Measurements from ENCODE around the gene MUSTN1. TPM values are rescaled to one million over a fixed set of nuclear protein-coding genes. Genes with fewer than 3 reads are reported as not detected.

The MUSTN1 gene
- total and polyA plus RNA-seq, 2 of the 13 experiments (the other 11 are each of a cell fraction or from before 2014, with no cell fraction given) = 0.84 to 1.4 TPM

DNA sequence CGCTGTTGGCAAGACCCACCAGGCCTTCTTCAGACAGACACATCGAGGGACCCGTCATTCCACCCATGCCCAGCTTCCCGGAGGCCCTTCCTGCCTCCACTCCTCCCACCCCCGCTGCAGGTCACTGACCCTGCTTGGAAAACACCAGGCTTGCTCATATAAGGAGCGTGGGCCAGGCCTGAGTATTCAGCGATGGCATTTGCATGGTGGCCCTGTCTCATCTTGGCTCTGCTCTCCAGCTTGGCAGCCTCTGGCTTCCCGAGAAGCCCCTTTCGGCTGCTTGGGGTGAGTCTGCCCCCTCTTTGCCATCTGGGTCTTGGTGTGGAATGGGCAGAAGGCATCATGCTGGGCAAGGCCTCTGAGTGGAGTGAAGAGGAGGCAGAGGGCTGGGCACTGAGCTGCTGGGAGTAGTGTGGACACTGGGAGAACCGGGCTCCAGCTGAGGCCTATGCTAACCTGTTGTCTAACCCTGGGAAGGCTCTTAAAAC lies 40.2 kb downstream of the MUSTN1 start, which contains the start of gene ITIH3 (continued):
- TF ChIP-seq, protein P1, sequence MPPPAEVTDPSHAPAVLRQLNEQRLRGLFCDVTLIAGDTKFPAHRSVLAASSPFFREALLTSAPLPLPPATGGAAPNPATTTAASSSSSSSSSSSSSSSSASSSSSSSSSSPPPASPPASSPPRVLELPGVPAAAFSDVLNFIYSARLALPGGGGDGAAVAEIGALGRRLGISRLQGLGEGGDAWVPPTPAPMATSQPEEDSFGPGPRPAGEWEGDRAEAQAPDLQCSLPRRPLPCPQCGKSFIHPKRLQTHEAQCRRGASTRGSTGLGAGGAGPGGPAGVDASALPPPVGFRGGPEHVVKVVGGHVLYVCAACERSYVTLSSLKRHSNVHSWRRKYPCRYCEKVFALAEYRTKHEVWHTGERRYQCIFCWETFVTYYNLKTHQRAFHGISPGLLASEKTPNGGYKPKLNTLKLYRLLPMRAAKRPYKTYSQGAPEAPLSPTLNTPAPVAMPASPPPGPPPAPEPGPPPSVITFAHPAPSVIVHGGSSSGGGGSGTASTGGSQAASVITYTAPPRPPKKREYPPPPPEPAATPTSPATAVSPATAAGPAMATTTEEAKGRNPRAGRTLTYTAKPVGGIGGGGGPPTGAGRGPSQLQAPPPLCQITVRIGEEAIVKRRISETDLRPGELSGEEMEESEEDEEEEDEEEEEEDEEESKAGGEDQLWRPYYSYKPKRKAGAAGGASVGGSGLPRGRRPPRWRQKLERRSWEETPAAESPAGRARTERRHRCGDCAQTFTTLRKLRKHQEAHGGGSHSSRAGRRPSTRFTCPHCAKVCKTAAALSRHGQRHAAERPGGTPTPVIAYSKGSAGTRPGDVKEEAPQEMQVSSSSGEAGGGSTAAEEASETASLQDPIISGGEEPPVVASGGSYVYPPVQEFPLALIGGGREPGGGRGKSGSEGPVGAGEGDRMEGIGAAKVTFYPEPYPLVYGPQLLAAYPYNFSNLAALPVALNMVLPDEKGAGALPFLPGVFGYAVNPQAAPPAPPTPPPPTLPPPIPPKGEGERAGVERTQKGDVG (CRISPR knock-in tag; IDR thresholded peaks at IDR 0.05; ENCODE audit: borderline replicate concordance) = no peak
- TF ChIP-seq KLF9 (CRISPR knock-in tag; IDR thresholded peaks at IDR 0.05; ENCODE audit: low read depth) (no peak), NFKBIZ (CRISPR knock-in tag; IDR thresholded peaks at IDR 0.05) (no peak), MLLT10 (CRISPR knock-in tag; IDR thresholded peaks at IDR 0.05) (no peak), CBX1 (IDR thresholded peaks at IDR 0.05; ENCODE audit: low read depth) (no peak), GFI1 (CRISPR knock-in tag; IDR thresholded peaks at IDR 0.05; ENCODE audit: borderline replicate concordance) (no peak; the same call in 1 of the 2 replicates)
- TF ChIP-seq, protein P2, sequence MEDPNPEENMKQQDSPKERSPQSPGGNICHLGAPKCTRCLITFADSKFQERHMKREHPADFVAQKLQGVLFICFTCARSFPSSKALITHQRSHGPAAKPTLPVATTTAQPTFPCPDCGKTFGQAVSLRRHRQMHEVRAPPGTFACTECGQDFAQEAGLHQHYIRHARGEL (CRISPR knock-in tag; IDR thresholded peaks at IDR 0.05) = no peak
- TF ChIP-seq, protein P3, sequence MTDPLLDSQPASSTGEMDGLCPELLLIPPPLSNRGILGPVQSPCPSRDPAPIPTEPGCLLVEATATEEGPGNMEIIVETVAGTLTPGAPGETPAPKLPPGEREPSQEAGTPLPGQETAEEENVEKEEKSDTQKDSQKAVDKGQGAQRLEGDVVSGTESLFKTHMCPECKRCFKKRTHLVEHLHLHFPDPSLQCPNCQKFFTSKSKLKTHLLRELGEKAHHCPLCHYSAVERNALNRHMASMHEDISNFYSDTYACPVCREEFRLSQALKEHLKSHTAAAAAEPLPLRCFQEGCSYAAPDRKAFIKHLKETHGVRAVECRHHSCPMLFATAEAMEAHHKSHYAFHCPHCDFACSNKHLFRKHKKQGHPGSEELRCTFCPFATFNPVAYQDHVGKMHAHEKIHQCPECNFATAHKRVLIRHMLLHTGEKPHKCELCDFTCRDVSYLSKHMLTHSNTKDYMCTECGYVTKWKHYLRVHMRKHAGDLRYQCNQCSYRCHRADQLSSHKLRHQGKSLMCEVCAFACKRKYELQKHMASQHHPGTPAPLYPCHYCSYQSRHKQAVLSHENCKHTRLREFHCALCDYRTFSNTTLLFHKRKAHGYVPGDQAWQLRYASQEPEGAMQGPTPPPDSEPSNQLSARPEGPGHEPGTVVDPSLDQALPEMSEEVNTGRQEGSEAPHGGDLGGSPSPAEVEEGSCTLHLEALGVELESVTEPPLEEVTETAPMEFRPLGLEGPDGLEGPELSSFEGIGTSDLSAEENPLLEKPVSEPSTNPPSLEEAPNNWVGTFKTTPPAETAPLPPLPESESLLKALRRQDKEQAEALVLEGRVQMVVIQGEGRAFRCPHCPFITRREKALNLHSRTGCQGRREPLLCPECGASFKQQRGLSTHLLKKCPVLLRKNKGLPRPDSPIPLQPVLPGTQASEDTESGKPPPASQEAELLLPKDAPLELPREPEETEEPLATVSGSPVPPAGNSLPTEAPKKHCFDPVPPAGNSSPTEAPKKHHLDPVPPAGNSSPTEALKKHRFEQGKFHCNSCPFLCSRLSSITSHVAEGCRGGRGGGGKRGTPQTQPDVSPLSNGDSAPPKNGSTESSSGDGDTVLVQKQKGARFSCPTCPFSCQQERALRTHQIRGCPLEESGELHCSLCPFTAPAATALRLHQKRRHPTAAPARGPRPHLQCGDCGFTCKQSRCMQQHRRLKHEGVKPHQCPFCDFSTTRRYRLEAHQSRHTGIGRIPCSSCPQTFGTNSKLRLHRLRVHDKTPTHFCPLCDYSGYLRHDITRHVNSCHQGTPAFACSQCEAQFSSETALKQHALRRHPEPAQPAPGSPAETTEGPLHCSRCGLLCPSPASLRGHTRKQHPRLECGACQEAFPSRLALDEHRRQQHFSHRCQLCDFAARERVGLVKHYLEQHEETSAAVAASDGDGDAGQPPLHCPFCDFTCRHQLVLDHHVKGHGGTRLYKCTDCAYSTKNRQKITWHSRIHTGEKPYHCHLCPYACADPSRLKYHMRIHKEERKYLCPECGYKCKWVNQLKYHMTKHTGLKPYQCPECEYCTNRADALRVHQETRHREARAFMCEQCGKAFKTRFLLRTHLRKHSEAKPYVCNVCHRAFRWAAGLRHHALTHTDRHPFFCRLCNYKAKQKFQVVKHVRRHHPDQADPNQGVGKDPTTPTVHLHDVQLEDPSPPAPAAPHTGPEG (CRISPR knock-in tag; IDR thresholded peaks at IDR 0.05) = no peak
